Activated naive CD8-positive, alpha-beta T cell treated with anti-CD3 and anti-CD28 coated beads, Interleukin-2, amount 50 U/mL, for 16 hours (primary cell): ENCODE measurements around the gene XRN2.
"Not testable (repeated sequence)": the region's sequence is repeated elsewhere in the genome, so short reads cannot be mapped to it uniquely, and the experiment has no call there.

ENCODE experiments used
- DNase-seq: peaks from one replicate; pipeline ENCODE4 v3.0.0-alpha.2; 2020; ENCODE audit warnings: low read depth, low spot score

Gene XRN2

DNA sequence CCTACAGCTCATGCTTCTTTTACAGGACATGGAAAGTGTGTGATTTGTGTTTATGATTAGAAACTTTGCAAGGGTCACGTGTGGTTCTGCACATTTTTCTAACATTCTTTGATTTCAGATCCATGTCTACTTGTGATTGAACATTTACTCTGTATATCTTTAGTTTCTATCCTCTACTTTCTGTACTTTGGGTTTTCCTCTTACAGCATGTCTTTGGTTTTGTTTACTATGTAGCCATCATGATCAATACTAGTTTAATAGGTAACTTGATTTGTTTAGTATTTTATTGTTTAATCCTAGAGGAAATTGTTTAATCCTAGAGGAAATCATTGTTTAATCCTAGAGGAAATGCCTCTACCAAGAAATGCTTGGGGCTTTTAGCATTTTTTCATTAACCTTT lies 41.8 kb downstream of the XRN2 start:
- no peak for DNase-seq

DNA sequence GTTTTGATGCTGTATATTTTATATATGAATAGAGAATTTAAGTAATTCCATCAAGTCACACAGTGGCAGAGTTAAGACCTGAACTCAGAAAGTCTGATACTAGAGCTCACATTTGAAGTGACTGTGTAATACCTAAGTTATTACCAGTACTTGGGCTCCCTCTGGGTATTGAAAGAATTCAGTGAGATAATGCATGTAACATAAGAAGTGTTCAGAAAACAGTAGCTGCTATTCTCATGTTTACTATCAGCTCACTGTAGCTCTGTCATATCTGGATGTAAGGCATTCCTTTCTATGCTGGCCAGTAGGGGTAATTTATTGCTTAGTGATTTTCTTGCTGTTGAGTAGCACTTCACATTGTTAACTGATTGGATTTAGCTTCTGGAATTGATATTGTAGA lies 49.6 kb downstream of the XRN2 start:
- no peak for DNase-seq

DNA sequence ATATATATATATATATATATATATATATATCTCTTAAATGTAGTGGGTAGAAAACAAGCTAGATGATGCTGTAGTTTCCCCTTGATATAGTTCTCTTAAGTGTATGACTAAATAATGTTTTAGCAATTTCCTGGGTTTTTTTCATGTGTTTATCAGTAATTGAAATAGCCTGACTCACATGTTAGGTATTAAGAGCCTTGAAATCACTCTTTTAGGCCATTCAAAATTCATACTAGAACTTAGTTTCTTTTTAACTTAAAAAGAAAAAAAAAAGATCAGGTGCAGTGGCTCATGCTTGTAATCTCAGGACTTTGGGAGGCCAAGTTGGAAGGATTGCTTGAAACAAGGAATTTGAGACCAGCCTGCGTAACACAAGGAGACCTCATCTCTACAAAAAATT lies 50.1 kb downstream of the XRN2 start:
- no peak for DNase-seq

DNA sequence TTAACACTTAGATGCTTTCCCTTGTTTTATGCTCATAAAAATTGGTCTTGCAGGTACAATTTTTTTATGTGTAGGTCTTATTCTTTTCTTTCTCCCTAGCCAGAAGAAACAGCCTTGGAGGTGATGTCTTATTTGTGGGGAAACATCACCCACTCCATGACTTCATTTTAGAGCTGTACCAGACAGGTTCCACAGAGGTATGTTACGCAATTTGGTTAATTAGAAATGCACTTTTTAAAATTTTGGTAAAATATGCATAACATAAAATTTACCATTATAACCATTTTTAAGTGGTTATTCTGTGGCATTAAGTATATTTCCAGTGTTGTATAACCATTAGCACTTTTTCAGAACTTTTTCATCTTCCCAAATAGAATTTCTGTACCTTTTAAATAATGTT lies 52.9 kb downstream of the XRN2 start:
- no peak for DNase-seq

DNA sequence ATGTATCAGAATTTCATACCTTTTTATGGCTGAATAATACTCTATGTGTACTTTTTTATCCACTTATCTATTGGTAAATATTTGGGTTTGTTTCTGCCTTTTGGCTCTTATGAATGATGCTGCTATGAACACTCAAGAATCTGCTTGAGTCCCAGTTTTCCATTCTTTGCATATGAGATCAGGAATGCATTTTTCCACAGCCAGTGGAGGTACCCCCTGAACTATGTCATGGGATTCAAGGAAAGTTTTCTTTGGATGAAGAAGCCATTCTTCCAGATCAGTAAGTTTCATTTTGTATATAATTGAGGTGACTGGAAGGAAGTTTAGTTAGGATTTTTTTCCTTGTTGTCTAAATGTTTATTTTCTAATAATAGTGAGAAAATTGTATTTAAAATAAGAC lies 53.3 kb downstream of the XRN2 start:
- DNase-seq = no peak

DNA sequence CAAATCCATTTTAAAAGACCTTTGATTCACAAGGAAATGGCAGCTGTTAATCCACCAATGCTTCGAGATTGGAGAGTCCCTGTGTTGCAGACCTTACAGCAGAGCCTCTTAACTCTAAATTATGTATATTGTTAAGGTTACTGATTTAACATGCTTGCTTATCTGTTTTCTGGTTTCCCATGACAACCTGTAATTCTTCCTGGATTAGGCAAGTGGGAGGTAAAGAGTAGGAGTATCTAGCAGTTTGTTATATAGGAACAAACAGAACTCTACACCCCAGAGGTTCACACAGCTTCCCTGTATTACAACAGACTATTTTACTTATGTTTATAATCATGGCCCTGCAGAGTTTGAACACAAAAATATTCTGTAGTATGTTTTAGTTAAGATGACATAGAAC lies 54.7 kb downstream of the XRN2 start:
- no peak for DNase-seq

DNA sequence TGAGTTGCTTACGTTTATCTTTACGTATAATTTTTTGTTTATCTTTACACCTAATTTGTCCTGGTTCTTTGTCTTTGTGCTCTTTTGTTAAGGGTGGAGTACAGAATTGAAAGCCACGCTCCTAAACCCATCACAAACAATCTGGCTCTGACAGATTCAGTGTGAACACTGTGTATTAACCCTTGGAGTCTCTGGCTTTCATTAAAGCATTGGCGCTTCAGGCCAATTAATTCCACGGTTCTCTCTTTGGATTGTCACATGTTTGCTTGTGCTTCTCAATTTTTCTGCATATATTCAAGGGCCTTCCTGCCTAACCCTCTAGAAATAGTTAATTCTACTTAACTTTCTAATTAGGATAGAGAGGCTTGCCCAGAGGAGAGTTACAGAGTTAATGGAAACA lies 55.6 kb downstream of the XRN2 start:
- DNase-seq = no peak

DNA sequence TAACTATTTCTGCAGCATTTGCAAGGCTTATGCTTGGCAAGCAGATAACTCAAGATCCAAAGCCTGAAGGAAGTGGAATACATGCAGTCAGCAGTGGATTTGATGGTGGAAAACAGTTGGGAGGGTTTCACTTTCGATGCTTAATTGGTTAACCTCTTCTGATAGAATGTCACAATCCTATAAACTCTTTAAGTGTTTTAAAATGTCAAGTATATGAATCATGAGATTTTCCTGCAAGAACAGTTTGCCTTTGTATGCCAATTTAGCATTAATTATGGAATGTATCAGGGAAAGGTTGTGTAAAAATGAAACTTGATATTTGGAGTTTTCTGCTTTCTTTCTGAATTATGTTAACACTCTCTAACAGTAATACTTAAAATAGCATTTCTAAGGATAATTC lies 57.6 kb downstream of the XRN2 start:
- no peak for DNase-seq

DNA sequence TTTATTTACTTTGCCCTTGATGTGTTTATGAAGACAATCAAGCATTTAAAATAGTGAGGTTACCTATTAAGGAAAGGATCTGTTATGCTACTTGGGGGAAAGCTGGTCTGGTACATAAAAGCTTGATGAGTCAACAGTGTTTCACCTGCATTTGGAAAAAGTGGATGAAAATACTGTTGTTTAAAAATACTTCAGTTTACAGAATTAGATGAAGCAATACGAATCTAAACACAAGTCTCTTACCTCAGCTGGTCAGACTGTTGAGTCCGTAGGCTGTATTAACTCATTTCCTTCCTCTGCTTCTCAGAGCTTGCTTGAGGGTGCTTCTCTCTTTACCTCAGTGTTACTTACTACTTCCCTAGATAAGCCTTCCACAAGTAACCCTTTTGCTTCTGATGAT lies 58.1 kb downstream of the XRN2 start:
- DNase-seq = no peak

DNA sequence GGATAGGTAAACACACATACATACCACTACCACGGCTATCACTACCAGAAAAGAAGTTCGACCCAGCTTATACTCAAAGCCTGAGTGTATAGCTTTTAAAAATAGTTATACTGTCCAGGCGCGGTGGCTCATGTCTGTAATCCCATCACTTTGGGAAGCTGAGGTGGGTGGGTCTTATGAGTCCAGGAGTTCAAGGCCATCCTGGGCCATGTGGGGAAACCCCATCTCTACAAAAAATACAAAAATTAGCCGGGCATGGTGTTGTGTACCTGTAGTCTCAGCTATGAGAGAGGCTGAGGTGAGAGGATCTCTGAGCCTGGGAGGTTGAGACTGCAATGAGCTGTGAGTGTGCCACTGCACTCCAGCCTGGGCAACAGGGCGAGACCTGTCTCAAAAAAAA lies 61.3 kb downstream of the XRN2 start:
- no peak for DNase-seq

DNA sequence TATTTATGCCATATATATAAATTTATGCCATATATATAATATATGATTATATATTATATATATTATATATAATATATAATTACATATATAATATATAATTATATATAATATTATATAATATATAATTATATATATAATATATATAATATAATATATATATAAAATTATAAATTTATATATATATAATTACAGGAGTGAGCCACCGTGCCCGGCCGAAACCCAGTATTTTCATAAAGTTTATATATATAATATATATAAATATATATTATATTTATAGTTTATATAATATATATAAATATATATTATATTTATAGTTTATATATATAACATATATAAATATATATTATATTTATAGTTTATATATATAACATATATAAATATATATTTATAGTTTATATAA lies 62.6 kb downstream of the XRN2 start:
- no peak for DNase-seq

DNA sequence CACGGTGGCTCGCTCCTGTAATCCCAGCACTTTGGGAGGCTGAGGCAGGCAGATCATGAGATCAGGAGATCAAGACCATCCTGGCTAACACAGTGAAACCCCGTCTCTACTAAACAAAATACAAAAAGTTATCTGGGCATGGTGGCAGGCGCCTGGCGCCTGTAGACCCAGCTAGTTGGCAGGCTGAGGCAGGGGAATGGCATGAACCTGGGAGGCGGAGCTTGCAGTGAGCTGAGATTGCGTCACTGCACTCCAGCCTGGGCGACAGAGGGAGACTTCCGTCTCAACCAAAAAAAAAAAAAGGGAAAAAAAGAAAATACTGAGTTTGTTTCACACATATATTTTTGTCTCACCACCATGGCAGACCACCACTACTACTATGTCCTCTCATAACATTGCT lies 63.1 kb downstream of the XRN2 start:
- DNase-seq = not testable (repeated sequence)

DNA sequence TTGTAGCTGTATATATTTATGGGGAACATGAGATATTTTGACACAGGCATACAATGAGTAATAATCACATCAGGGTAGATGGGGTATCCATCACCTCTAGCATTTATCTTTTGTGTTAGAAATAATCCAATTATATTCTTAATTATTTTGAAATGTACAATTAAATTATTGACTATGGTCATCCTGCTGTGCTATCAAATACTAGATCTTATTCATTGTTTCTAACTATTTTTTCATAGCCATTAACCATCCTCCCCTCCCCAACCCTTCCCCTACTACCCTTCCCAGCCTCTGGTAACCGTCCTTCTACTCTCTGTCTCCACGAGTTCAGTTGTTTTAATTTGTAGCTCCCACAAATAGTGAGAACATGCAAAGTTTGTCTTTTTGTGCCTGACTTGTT lies 65.7 kb downstream of the XRN2 start:
- no peak for DNase-seq

DNA sequence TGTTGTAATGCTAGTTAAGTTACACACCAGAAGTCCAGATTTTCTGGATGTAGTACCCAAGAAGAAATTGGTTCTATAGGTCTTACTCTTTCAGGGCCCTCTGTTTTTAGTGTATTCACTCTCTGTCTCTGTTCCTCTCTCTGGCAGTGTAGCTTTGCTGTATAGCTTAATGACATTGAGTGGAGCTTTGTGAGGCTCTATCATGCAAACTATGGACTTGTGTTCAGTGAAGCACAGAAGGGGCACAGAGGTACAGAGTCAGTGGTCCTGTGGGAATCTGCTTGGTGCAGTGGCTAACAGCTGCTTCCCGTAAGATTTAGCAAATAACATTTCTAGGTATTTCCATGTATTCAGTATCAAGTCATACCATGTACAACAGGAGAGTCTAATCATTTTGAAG lies 68.1 kb downstream of the XRN2 start:
- DNase-seq = no peak

DNA sequence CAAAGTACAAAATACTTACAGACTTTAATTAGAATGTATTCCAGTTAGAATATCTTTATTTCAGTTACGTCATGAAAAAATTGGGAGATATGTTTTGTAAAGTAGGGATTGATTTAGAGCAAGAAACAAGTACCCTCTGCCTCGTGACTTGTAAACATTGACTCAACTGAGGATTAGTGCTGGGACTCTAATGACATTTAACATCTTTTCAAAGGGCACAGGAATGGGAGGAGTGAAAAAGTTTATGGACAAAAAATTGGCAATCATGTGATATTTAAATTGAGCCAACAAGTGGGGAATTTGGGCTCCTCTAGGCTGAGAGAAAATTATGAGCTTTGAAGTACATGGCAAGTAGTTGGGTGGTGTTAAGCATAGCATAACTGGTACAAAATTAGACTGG lies 68.9 kb downstream of the XRN2 start:
- no peak for DNase-seq

DNA sequence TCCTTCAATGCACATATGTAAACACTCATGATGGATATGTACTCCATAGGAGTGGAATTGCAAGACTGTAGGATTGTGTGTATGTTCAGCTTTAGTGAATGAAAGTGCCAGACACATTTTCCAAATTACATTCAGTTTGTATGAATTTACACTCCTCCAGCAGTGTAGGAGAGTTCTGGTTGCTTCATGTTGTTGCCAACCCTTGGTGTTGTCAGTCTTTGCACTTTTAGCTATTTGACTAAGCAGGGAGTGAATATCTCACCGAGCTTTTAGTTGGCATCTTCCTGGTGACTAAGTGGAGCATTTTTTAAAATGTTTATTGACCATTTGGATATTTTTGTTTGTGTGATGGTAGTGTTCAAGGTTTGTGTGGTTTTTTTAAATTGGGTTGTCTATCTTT lies 70.3 kb downstream of the XRN2 start:
- DNase-seq = no peak

DNA sequence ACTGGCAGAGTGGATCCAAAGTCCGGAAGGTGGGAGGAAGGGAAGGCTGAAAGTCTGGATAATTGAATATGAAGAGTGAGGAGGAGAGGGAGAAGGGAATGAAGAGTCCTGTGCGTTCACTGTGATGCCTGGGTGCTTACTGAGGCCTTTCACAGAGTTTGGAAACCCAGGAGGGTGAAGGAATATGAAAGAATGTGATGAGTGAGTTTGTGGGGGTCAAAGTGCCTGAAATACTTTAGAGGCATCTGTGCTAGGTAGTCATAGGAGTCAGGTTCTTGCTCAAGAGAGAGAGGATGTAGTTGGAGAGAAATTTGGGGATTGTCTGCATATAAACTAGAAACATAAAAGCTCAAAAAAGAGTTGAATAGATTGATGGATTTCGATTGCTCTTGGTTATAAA lies 73.5 kb downstream of the XRN2 start:
- no peak for DNase-seq

DNA sequence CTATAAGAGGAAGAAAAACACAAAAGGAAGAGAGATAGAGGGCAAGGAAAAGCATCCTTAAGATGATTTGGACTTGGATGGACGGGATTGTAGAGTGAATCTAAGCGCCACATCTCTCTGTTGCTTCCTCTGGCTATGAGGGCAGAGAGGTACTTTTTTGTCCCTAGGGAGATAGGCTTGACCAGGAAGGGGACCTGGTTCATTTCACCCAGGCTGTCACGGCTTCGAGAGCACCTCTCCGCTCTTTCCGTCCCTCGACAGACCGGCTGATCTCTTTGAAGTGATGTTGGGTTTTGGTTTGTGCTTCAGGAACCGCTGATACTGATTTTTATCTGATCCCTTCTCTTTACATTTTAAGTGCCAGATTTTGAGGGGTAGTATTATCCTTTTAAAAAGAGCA lies 74.6 kb downstream of the XRN2 start:
- DNase-seq = no peak

DNA sequence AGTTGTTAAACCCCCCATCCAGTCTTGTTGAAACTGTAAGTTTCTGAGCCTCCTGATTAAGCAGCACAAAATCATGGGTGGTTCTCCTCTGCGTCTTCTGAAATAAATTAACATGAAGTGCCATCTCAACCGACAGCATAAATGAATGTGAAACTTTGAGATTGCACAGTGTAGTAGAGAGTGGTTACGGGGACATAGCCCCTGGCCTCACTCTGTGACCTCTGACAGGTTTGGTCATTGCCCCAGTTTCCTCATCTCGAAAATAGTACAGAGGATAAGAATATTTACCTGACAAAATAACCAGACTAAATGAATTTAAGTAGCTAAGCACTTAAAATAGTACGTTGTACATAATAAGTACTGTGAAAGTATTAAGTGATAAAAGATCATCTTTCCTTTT lies 75.1 kb downstream of the XRN2 start:
- no peak for DNase-seq

DNA sequence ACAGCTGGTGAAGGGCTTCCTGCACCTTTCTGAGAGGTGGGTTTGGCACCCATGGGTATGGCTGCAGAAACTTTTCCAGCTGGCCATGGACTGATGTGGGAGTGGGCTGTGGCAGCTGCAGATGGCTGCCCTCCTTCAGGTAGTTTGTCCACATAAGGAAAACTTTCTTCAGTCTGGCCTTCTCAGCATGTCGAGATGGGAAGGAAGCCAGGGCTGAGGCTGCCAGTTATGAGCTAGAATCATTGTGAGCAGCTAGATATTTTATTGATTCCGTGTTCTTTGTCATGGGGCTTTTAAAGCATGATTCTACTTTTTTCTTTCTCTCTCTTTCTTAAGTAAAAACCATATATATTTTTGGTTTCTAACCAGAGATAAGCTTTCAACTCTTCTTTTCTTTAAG lies 77.6 kb downstream of the XRN2 start:
- no peak for DNase-seq

DNA sequence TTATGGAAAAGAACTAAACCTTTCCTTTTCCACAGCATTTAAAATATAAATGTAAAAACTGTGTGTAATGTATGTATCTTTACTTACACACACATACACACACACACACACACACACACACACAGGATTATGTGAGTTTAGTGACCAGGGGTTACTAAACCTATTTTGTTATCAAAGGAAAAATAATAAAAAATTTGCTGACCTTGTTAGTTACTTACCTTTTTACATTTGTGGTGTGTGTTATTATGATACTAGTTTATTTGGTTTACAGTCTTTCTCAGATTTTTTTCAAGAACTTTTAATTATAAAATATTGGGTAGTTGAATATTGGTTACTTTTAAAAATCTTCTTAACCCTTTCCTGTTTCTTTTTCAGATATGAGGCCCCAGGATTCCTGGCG lies 78.5 kb downstream of the XRN2 start:
- DNase-seq = no peak

DNA sequence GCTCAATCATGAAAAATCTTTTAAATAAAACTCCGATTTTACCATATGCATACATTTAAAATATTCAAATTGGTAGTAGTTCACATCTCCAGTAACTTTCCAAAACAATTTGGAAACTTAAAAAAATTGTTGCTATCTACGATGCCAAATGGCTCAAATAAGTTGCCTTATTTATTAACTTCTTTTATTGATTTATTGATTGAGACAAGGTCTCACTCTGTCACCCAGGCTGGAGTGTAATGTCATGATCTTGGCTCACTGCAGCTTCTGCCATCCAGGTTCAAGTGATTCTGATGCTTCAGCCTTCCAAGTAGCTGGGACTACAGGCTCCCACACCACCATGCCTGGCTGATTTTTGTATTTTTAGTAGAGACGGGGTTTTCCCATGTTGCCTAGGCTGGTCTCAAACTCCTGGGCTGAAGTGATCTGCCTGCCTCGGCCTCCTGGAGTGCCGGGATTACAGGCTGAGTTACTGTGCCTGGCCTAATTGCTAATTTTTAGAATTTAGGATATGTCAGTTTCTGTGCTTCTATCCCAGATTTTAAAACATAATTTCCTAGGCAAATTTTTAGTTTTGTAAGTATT lies 81.3 kb downstream of the XRN2 start:
- DNase-seq = no peak

DNA sequence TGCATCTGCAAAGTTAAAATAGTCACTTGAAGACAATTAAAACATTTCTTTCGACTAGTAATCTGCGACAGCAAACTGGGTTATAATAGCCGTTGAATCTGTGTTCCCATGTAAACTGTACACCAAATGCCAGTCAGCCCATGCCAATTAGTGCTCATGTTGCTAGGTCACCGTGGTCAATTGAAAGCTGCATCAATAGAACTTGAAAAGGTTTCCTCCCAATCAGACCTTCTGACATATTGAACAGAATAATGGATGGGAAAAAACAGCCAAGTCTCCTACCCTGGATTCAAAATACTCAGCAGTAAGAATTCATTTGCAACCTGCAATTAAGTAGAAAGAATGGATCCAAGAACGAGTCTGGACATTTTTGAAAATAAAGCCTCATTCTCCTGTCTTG lies 83.0 kb downstream of the XRN2 start:
- DNase-seq = no peak

DNA sequence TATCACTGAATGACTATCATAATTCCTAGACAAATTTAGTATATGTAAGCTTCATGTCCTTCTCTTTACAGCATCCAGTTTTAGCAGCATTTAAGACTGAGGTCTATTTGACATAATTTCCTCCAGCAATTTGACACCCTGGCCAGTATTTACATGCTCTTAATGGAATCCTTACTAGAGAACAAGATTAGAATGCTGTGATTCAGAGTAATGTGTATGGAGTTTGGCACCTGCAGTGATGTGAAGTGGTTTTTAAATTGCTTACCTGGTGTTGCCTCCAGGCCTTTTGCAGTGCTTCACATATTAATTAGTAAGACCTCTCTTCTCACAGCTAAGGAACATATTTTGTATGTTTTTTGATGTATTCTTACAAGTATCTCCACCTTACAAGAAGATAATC lies 84.4 kb downstream of the XRN2 start:
- DNase-seq = no peak

DNA sequence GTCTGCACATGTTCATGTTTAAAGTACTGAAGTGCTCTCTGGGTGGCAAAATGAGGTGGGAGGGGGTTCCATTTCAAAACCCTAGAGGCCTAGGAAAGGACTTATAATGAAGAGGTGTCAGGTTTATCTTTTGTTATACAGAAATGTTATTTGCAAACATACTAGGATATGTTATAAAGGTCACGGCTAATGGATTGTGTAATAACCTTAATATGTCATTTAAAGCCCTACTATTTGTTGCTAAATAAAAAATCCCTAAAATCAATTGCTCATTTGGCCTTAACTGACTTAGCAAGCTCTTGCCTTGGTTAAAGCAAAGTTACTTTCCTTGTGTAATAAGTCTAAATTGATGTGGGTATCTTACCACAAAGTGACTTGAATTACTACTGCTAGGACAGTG lies 85.4 kb downstream of the XRN2 start:
- no peak for DNase-seq
